ENCODE data around the gene LIPC.

DNA sequence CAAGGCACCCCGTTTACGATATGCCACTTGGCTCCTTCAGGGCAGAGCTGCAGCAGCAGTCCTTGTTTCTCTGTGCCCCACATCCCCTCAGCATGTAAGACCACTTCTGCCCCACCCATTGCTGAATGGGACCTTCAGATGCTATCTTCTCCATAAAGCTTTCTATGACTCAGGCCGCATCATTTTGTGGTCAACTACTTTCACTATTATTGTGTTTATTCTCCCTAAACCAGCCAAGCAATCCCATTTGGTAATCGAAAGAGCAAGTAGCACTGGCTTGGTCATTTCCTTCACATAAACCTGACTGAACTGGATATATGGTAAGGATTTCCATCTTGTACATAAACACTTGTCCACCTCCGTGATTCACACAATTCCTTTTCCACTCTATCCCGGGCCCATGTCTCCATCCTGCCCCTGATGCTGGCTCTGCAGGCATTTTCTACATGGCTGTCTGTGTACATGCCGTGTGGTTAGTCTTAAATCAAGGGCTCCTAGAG, 25.7 kb downstream of the LIPC start:
- TF ChIP-seq, protein P1, sequence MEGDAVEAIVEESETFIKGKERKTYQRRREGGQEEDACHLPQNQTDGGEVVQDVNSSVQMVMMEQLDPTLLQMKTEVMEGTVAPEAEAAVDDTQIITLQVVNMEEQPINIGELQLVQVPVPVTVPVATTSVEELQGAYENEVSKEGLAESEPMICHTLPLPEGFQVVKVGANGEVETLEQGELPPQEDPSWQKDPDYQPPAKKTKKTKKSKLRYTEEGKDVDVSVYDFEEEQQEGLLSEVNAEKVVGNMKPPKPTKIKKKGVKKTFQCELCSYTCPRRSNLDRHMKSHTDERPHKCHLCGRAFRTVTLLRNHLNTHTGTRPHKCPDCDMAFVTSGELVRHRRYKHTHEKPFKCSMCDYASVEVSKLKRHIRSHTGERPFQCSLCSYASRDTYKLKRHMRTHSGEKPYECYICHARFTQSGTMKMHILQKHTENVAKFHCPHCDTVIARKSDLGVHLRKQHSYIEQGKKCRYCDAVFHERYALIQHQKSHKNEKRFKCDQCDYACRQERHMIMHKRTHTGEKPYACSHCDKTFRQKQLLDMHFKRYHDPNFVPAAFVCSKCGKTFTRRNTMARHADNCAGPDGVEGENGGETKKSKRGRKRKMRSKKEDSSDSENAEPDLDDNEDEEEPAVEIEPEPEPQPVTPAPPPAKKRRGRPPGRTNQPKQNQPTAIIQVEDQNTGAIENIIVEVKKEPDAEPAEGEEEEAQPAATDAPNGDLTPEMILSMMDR (IDR thresholded peaks at IDR 0.05; ENCODE audit: extremely low read depth in 1 of 2, insufficient read depth in 1 of 2, low read depth in 1 of 2, low read length in 2 of 2) = no peak
- TF ChIP-seq EZH2 (IDR thresholded peaks at IDR 0.05; ENCODE audit: borderline replicate concordance, low read depth, low read length, severe bottlenecking) (no peak), POLR2A (IDR thresholded peaks at IDR 0.05; ENCODE audit: low read depth, low read length) (no peak)

All from endothelial cell of umbilical vein (primary cell).